ENCODE measurements around the gene MRPS22. TPM values are rescaled to one million over a fixed set of nuclear protein-coding genes. Genes with fewer than 3 reads are reported as not detected.
"Not testable (repeated sequence)": the region's sequence is repeated elsewhere in the genome, so short reads cannot be mapped to it uniquely, and the experiment has no call there.

MRPS22 gene
- total and polyA plus RNA-seq, 12 donors, result 49.8 to 105 (median 83.6) TPM

- Histone ChIP-seq H3K27me3 (peaks cover 0 to 35% (median 30%) of the 10 kb centered on the region in 7 donors), H3K4me3 (no peak overlapping the region), H3K36me3 (no peaks in the 10 kb centered on the region), H3K27ac (no peak overlapping the region), H3K4me1 (peaks cover 0 to 10% (median 4%) of the 10 kb centered on the region in 9 donors), H3K9me3 (no peaks in the 10 kb centered on the region)
- intact Hi-C loops (cut with DNase I), result loop anchor here in 1 of 10 donors (2.0 kb wide), 1 partner anchor 51 kb away; no protein-coding TSS in a partner anchor
- TF ChIP-seq CTCF (IDR thresholded peaks at IDR 0.05), result no peak
- ATAC-seq (no peak), DNase-seq (no peak)
- 65 to 70% methylated on average over 2 of the region's 2 CpGs for WGBS, 2 donors
Observed at GRCh38 chr3:139332092-139332491, 11.7 kb upstream of the MRPS22 start.

- 50 to 55% methylated on average over 1 of the region's 1 CpG for WGBS, 2 donors
- intact Hi-C loops (cut with DNase I), result not testable (repeated sequence)
Observed at GRCh38 chr3:139334675-139335074, 9.1 kb upstream of the MRPS22 start.

GRCh38 chr3:139338405-139338804 lies 5.4 kb upstream of the MRPS22 start:
- peaks cover 0 to 11% (median 3%) of the 10 kb centered on the region in 7 donors for H3K27me3 ChIP-seq
- ATAC-seq (no peak), DNase-seq (no peak)
- intact Hi-C loops (cut with DNase I), result no loop called here
- 88 to 93% methylated on average over 4 of the region's 4 CpGs for whole genome bisulfite sequencing, 2 donors
- no peak for TF ChIP-seq CTCF (IDR thresholded peaks at IDR 0.05)
- H3K4me1 ChIP-seq, result peaks cover 0 to under 1% (median 0%) of the 10 kb centered on the region in 9 donors
- H3K36me3 ChIP-seq, result no peaks in the 10 kb centered on the region
- no peak overlapping the region for H3K27ac ChIP-seq
- no peak overlapping the region for H3K4me3 ChIP-seq
- H3K9me3 ChIP-seq, result no peaks in the 10 kb centered on the region

More at GRCh38 chr3:139334675-139335074, 9.1 kb upstream of the MRPS22 start:
- not testable (repeated sequence) for DNase-seq, H3K9me3 ChIP-seq, ATAC-seq, H3K4me3 ChIP-seq, H3K36me3 ChIP-seq, H3K27ac ChIP-seq, H3K4me1 ChIP-seq
- peaks cover 0 to 31% (median 28%) of the 10 kb centered on the region in 7 donors for H3K27me3 ChIP-seq

- H3K36me3 ChIP-seq, result no peaks in the 10 kb centered on the region
- H3K9me3 ChIP-seq, result no peaks in the 10 kb centered on the region
- DNase-seq (no peak), ATAC-seq (no peak)
- no peak overlapping the region for H3K27ac ChIP-seq
- no peak overlapping the region for H3K4me3 ChIP-seq
- peaks cover 0 to 11% (median 3%) of the 10 kb centered on the region in 7 donors for H3K27me3 ChIP-seq
- H3K4me1 ChIP-seq, result peaks cover 0 to 4% (median under 1%) of the 10 kb centered on the region in 9 donors
- no peak for TF ChIP-seq CTCF (IDR thresholded peaks at IDR 0.05)
- intact Hi-C loops (cut with DNase I), result no loop called here
- 64 to 68% methylated on average over 4 of the region's 4 CpGs for WGBS, 2 donors
Observed at GRCh38 chr3:139339219-139339906, 4.5 kb upstream of the MRPS22 start.

GRCh38 chr3:139340784-139341183 lies 3.0 kb upstream of the MRPS22 start:
- no peak for TF ChIP-seq CTCF (IDR thresholded peaks at IDR 0.05)
- ATAC-seq, result no peak
- no peaks in the 10 kb centered on the region for H3K9me3 ChIP-seq
- H3K36me3 ChIP-seq, result peaks cover 0 to under 1% (median 0%) of the 10 kb centered on the region in 9 donors
- H3K4me1 ChIP-seq, result peaks cover 0 to 18% (median 14%) of the 10 kb centered on the region in 9 donors
- no peak for DNase-seq
- peaks cover 0 to 11% (median 3%) of the 10 kb centered on the region in 7 donors for H3K27me3 ChIP-seq
- no peak overlapping the region for H3K27ac ChIP-seq
- intact Hi-C loops (cut with DNase I), result no loop called here
- H3K4me3 ChIP-seq, result no peak overlapping the region
